Measurements from ENCODE around the gene DIS3L2. TPM values are rescaled to one million over a fixed set of nuclear protein-coding genes. Genes with fewer than 3 reads are reported as not detected.
"Not testable (repeated sequence)": the region's sequence is repeated elsewhere in the genome, so short reads cannot be mapped to it uniquely, and the experiment has no call there.

DIS3L2 gene
- total RNA-seq, 1 donor from 2014 or later = 24.0 TPM

GRCh38 chr2:232366461-232366860 is 404.9 kb downstream of the DIS3L2 start:
- H4K20me1 ChIP-seq (ENCODE audit: insufficient read depth, low read length); H3K79me2 ChIP-seq (ENCODE audit: insufficient read depth, low read length); H3K4me1 ChIP-seq (ENCODE audit: insufficient read depth, low read length); H3K27ac ChIP-seq (ENCODE audit: low read depth, low read length); H3K27me3 Mint-ChIP-seq (ENCODE audit: low read depth, unreplicated experiment); H3K4me2 ChIP-seq (ENCODE audit: low read length); H3K36me3 Mint-ChIP-seq (ENCODE audit: low read depth, unreplicated experiment); H3K4me3 Mint-ChIP-seq (ENCODE audit: unreplicated experiment); H3K27me3 ChIP-seq (ENCODE audit: insufficient read depth, low read length); H3K4me3 ChIP-seq (ENCODE audit: insufficient read depth, low read depth, low read length); H3K9me3 Mint-ChIP-seq (ENCODE audit: unreplicated experiment); H3K27ac Mint-ChIP-seq (ENCODE audit: unreplicated experiment); H3K9ac ChIP-seq (ENCODE audit: low read length); H3K36me3 ChIP-seq (ENCODE audit: insufficient read depth, low read length); H2AFZ ChIP-seq (ENCODE audit: low read depth, low read length); H3K9me3 ChIP-seq (ENCODE audit: insufficient read depth, low read depth, low read length); DNase-seq (ENCODE audit: low read depth); FAIRE-seq: not testable (repeated sequence)
- H3K4me1 Mint-ChIP-seq (ENCODE audit: low read depth, unreplicated experiment) = peaks cover 11% of the 10 kb centered on the region

DNA sequence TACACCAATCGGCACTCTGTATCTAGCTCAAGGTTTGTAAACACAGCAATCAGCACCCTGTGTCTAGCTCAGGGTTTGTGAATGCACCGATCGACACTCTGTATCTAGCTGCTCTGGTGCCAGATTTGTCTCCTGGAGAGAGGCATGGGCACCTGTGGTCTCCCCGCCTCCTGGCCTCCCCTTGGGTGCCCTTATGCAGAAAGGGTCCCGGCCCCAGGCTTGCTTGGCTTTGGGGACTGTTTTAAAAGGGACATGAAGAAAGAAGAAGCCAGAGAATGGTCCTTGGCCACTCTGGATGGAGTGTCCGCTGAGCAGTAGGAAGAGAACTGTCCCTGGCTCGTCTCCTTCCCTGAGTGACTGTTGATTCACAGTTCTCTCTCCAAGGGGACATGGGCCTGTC is 405.5 kb downstream of the DIS3L2 start:
- TF ChIP-seq EZH2 (IDR thresholded peaks at IDR 0.05; ENCODE audit: insufficient read depth, low read length) = no peak
- TF ChIP-seq, protein P1, sequence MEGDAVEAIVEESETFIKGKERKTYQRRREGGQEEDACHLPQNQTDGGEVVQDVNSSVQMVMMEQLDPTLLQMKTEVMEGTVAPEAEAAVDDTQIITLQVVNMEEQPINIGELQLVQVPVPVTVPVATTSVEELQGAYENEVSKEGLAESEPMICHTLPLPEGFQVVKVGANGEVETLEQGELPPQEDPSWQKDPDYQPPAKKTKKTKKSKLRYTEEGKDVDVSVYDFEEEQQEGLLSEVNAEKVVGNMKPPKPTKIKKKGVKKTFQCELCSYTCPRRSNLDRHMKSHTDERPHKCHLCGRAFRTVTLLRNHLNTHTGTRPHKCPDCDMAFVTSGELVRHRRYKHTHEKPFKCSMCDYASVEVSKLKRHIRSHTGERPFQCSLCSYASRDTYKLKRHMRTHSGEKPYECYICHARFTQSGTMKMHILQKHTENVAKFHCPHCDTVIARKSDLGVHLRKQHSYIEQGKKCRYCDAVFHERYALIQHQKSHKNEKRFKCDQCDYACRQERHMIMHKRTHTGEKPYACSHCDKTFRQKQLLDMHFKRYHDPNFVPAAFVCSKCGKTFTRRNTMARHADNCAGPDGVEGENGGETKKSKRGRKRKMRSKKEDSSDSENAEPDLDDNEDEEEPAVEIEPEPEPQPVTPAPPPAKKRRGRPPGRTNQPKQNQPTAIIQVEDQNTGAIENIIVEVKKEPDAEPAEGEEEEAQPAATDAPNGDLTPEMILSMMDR (IDR thresholded peaks at IDR 0.05; ENCODE audit: insufficient read depth, low read depth, low read length) = no peak
- H3K4me1 Mint-ChIP-seq (ENCODE audit: low read depth, unreplicated experiment) = peaks cover 11% of the 10 kb centered on the region
- DNase-seq (ENCODE audit: low read depth) = no peak
- H3K27ac Mint-ChIP-seq (ENCODE audit: unreplicated experiment) = no peak overlapping the region
- Histone ChIP-seq H3K27me3 (ENCODE audit: insufficient read depth, low read length) (peaks cover 3% of the 10 kb centered on the region), H4K20me1 (ENCODE audit: insufficient read depth, low read length) (no peaks in the 10 kb centered on the region), H3K36me3 (ENCODE audit: insufficient read depth, low read length) (no peaks in the 10 kb centered on the region), H3K79me2 (ENCODE audit: insufficient read depth, low read length) (no peaks in the 10 kb centered on the region), H3K4me2 (ENCODE audit: low read length) (no peak overlapping the region), H3K9ac (ENCODE audit: low read length) (no peak overlapping the region), H3K27ac (ENCODE audit: low read depth, low read length) (no peak overlapping the region), H3K4me3 (ENCODE audit: insufficient read depth, low read depth, low read length) (no peak overlapping the region), H3K9me3 (ENCODE audit: insufficient read depth, low read depth, low read length) (no peaks in the 10 kb centered on the region), H3K4me1 (ENCODE audit: insufficient read depth, low read length) (peaks cover 5% of the 10 kb centered on the region), H2AFZ (ENCODE audit: low read depth, low read length) (no peak overlapping the region)
- no peak overlapping the region for H3K4me3 Mint-ChIP-seq (ENCODE audit: unreplicated experiment)
- H3K36me3 Mint-ChIP-seq (ENCODE audit: low read depth, unreplicated experiment) = no peaks in the 10 kb centered on the region
- H3K9me3 Mint-ChIP-seq (ENCODE audit: unreplicated experiment) = peaks cover under 1% of the 10 kb centered on the region
- peaks cover 7% of the 10 kb centered on the region for H3K27me3 Mint-ChIP-seq (ENCODE audit: low read depth, unreplicated experiment)
- no peak for FAIRE-seq

GRCh38 chr2:232367591-232368233 is 406.2 kb downstream of the DIS3L2 start:
- no peak overlapping the region for H3K4me2 ChIP-seq (ENCODE audit: low read length)
- FAIRE-seq = no peak
- no peaks in the 10 kb centered on the region for H3K79me2 ChIP-seq (ENCODE audit: insufficient read depth, low read length)
- H3K4me3 ChIP-seq (ENCODE audit: insufficient read depth, low read depth, low read length) = no peak overlapping the region
- Mint-ChIP-seq H3K36me3 (ENCODE audit: low read depth, unreplicated experiment) (no peaks in the 10 kb centered on the region), H3K4me1 (ENCODE audit: low read depth, unreplicated experiment) (peaks cover 11% of the 10 kb centered on the region), H3K4me3 (ENCODE audit: unreplicated experiment) (no peak overlapping the region), H3K27me3 (ENCODE audit: low read depth, unreplicated experiment) (peaks cover 3% of the 10 kb centered on the region), H3K9me3 (ENCODE audit: unreplicated experiment) (no peaks in the 10 kb centered on the region), H3K27ac (ENCODE audit: unreplicated experiment) (no peak overlapping the region)
- no peaks in the 10 kb centered on the region for H3K9me3 ChIP-seq (ENCODE audit: insufficient read depth, low read depth, low read length)
- peaks cover 5% of the 10 kb centered on the region for H3K4me1 ChIP-seq (ENCODE audit: insufficient read depth, low read length)
- no peak overlapping the region for H2AFZ ChIP-seq (ENCODE audit: low read depth, low read length)
- no peaks in the 10 kb centered on the region for H3K36me3 ChIP-seq (ENCODE audit: insufficient read depth, low read length)
- TF ChIP-seq EZH2 (IDR thresholded peaks at IDR 0.05; ENCODE audit: insufficient read depth, low read length) = no peak
- TF ChIP-seq, protein P1 (IDR thresholded peaks at IDR 0.05; ENCODE audit: insufficient read depth, low read depth, low read length) = no peak
- H3K9ac ChIP-seq (ENCODE audit: low read length) = no peak overlapping the region
- no peaks in the 10 kb centered on the region for H4K20me1 ChIP-seq (ENCODE audit: insufficient read depth, low read length)
- H3K27me3 ChIP-seq (ENCODE audit: insufficient read depth, low read length) = peaks cover 3% of the 10 kb centered on the region
- H3K27ac ChIP-seq (ENCODE audit: low read depth, low read length) = no peak overlapping the region
- no peak for DNase-seq (ENCODE audit: low read depth)
